Activated CD4-positive, alpha-beta T cell treated with anti-CD3 and anti-CD28 coated beads, Interleukin-2, amount 50 U/mL, for 4 hours (primary cell): Measurements from ENCODE around the gene C2orf92.
"Not testable (repeated sequence)": the region's sequence is repeated elsewhere in the genome, so short reads cannot be mapped to it uniquely, and the experiment has no call there.

Experiments
- DNase-seq, 2 experiments: peaks; one replicate each; pipeline ENCODE4 v3.0.0-alpha.2; 2020

C2orf92 gene

DNA sequence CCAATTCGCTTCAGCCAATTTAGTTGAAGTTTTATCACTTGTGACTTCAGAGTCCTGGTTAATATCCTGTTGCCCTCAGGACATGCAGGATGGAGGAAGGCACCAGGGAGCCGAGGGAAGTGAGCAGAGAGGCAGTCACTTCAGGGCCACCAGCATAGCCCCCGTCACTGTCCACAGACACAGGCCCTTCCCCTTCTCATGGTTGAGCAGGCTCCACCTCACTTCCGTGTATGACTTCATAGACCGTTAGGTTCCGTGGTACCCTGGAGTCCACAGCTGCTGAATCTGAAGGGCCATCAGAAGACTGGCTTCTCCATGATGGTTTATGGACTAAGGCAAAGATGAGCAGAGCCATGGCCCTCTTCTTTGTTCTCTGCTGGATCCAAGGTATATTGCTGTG, at the start of gene C2orf92:
C2orf92 (plus strand) TSS at position 266 of the 400 bp plus-strand sequence; CDS start at position 342, 76 bp downstream.
- DNase-seq, result no peak

DNA sequence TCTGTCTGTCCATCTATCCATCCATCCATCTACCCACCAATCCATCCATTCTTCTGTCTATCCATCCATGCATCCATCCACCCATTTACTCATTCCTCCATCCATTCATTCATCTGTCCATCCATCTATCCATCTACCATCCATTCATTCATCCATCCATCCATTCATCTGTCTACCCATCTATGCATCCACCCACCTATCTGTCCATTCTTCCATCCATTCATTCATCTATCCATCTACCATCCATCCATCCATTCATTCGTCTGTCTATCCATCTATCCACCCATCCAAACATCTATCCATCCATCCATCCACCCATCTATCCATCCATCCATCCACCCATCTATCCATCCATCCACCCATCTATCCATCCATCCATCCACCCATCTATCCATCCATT, 49.0 kb upstream of the C2orf92 start:
- not testable (repeated sequence) for DNase-seq

DNA sequence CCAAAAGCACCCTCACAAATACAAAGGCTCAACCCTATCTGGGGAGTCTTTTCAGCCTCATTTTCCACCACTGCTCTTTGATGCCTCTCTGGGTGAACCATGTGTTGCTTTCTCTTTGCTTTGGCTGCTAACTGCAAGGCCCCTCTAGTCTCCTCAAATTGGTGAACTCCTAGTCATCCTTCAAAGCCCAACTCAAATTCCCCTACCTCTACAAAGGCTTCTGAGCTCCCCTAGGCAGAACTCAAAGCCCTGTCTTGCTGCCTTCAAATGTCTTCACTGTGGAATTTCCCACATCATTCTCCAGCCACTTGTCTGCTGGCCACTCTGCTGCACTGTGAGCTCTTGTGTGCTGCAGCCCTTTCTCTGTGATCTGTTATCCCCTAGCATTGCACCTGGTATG, 46.5 kb upstream of the C2orf92 start:
- DNase-seq, result not testable (repeated sequence)

DNA sequence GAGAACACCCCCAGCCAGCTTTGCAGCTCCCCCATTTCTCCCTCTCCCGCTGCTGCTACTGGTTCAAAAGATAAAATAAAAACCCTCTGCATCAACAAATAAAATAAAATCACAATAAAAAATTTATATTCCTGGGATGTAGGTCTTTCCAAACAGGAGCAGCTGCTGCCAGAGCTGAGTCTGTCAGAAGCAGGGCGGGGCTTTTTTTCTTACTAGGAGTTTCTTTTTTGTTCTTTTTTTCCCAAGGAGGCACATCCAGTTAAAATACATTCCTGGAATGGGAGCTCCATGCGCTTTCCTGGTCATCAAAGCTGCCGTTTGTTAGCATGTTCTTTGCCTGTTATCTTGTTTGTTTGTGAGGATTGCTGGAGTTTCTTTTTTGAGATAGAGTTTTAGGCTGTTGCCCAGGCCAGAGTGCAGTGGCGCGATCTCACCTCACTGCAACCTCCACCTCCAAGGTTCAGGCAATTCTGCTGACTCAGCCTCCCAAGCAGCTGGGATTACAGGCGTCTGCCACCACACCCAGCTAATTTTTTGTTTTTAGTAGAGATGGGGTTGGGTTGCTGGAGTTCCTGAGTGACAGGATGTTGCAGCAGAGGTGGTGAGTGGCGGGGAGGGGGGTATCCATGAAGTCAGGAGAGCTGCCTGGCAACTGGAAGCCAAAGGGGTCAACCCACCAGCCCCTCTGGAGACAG, 44.0 kb upstream of the C2orf92 start:
- not testable (repeated sequence) for DNase-seq

DNA sequence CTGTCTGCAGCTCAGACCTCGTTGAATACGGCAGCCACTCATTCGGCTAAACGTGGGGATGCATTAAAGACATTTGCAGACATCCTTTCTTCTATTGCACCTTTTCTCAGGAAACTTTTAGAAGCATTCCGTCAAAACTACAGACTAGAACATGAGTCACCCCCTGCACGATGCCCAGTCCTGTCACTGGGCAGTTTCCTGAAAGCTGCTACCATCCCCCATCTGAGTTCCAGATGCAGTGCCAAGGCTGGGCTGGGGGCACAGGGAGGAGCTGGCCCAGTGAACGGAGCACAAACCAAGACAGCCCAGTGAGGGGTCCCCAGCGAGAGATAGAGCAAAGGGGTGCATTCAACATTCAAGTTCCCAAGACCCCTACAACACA, 43.5 kb upstream of the C2orf92 start:
- DNase-seq, result not testable (repeated sequence)

DNA sequence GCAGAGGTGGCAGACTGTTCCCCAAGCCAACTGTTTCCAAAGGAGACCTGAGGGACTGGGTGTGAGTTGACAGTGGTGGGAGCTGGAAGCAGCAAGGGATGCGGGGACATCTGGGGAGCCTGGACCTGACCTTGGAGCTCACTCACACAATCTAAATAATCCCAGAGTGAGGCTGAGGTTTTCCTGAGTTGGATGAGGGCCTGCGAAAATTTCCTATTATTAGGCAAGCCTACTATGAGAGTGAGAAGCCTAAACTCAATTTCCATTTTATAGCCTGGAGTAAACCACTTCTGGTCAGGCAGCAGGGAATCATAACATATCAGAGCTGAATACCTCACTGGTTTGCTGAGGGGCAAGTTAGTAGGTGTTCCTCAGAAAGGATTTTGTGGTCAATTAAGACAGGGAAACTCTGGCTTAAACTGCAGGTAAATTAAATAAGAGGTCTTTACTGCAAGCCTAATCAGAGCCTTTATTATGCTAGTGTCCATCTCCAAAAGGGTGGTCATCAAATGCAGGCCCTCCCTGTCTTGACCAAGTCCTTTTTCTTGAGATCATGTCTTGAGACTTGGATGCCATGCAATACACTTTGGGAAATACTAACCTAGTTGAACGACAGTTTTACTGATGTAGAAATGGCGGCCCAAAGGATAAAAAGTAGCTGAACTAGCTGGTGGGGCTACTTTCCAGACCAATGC, 25.3 kb upstream of the C2orf92 start:
- no peak for DNase-seq

DNA sequence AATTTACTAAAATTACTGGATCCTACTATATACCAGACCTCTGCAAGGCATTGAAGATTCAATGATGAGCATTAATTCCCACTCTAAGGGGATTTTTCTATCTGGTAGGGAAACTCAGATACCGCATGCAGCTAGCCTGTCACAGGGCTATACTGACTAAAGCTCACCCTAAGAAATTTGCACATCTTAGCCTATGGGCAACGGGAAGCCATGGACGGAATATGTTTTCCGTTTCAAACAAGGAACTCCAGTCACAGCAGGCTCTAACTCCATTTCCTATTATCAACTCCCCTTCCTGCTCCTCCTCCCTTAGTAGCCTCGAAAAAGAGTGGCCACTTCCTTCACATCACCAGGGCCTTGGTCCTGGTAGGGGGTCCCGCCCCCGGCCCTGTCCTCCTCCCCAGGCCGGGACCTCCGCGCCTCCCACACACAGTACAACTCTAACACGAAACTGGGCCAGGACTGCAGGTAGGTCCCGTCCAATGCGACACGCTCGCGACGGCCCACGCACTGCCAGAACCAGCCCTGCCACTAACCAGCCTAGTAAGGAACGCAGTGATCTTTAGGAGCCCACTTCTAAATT, 24.3 kb upstream of the C2orf92 start:
- DNase-seq, result no peak

DNA sequence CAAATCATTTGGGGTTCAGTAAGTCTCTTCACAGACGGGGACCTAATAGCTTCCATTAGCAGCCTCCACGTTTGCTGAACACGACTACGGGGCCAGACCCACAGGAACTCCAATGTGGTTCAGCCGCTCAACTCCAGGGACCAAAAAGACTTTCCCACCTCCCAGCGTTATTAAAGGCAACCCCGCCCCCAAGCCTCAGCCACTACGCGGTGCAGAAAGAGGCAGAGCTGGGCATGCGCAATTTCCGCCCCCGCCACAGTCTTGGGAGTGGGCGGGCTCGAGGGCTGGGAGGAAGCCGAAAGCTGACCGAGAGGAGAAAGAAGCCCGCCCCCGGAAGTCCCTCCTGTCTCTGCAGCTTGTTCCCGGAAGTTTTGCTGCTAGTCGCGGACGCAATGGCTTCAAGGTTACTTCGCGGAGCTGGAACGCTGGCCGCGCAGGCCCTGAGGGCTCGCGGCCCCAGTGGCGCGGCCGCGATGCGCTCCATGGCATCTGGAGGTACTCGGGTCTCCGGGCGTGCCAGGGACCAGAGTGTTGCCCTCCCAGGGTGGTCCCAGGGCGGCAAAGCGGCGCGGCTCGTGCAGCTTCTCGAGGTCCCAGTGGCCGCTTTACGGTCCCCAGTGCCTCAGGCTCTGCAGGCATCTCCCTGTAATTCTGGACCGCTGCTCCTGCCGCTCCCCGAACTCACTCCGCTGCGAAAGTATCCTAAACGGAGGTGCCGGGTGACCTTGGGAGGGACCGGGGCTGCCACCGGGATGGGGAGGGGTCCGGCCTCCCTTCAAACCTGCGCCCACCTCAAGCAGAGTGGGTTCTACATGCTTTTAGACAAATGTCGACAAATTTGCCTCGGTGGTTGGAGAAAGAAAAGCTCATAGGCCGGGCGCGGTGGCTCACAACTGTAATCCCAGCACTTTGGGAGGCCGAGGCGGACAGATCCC, 23.6 kb upstream of the C2orf92 start, which contains the start of gene COX5B:
COX5B (plus strand) TSS at position 368 of the 935 bp plus-strand sequence; CDS start at position 393, 25 bp downstream.
- peak; percentile 98 for DNase-seq

DNA sequence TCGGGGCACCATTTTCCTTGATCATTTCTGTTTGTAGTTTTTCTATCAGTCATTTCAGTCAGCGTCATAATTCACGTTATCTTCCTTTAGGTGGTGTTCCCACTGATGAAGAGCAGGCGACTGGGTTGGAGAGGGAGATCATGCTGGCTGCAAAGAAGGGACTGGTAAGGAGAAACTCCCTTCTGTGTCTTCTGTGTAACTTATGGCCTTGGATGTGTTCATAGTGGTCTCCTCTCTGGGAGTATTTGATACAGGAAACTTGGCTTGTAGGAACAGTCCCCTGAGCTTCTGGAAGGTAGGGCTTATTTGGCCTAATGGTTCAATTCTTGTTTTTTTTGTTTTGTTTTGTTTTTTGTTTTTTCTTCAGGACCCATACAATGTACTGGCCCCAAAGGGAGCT, 22.5 kb upstream of the C2orf92 start:
- DNase-seq, result no peak

DNA sequence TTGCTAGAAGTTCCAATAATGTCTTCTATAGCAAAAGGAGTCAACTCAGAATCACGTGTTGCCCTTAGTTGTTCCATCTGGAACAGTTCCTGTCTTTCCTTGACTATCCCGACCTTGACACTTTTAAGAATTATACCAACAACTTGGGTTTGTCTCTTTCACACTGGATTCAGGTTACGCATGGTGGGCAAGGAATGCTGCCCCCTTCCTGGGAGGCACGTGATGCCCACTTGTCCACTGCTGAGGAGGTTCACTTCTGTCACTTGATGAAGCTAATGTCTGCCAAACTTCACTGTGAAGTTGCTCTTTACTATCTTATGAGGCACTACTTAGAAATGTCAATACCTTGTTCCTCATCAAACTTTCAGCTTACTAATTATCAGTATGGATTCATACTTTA, 18.4 kb upstream of the C2orf92 start:
- no peak for DNase-seq

DNA sequence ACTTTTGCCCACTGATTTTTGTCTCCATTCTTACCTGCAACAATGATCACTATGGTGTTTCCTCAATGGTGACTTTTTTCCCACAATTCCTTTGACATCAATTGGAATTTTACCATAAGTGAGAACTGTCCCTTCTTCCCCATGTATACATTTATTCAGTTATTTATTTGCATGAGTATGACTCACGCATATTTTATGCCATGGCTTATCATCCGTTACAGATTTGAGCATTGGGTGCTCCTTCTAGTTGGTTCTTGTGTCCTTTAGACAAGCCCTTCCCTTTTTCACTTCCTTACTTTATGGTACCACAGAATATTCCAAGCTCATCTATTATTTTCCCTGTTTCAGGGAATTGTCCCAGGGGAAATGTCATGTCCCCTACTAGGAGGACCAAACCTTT, 16.0 kb upstream of the C2orf92 start:
- no peak for DNase-seq

DNA sequence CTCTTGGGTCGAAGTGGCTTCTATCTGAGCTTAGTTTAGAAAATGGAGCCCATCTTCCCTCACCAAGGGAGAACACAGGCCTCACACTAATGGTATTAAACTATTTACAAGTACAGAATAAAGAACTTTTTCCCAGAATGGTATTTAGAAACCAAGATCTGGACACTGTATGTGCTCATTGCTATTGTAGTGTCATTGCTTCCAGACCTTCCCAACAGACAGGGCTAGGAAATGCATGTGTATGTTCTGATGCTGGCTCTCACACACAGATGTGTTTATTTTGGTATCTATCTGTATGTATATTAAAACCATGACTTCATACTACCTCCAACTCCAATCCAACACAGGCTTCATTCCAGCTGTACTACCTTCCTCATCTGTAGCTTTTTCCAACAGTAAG, 15.6 kb upstream of the C2orf92 start:
- no peak for DNase-seq

DNA sequence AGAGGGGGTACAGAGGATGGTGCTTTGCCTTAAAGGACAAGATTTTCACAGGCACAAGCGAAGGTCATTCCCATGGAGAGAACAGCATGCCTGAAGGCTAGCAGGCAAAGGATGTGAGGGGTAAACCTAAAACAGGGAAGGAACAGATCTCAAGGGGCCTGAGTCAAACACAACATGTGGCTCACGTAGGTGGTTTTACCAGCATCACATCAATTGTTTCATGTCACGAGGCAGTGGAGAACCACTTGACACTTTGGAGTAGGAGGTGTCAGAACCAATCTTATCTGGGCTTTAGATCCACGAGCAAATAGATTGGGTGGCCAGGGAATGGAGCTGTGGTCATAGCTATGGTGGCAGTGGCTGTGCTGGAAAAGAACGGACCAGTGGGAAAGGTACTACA, 15.2 kb upstream of the C2orf92 start:
- DNase-seq, result no peak

DNA sequence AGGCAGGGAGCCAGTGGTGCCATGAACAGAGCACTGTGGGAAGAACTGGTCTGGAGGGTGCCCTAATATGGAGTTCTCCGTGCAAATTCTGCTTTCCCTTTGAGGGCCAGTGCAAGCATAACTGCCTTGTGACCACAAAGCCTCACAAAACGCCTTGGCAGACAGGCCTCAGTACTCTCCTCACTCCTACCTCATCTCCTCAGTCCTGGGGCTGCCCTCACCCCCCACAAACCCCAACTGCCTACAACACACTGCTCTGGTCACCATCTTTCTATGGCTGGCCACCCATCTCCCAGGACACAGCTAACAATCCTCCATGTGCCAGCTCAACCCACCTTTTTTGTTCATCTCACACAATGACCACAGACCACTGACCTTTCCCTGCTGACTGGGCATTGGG, 14.7 kb upstream of the C2orf92 start:
- DNase-seq, result no peak

DNA sequence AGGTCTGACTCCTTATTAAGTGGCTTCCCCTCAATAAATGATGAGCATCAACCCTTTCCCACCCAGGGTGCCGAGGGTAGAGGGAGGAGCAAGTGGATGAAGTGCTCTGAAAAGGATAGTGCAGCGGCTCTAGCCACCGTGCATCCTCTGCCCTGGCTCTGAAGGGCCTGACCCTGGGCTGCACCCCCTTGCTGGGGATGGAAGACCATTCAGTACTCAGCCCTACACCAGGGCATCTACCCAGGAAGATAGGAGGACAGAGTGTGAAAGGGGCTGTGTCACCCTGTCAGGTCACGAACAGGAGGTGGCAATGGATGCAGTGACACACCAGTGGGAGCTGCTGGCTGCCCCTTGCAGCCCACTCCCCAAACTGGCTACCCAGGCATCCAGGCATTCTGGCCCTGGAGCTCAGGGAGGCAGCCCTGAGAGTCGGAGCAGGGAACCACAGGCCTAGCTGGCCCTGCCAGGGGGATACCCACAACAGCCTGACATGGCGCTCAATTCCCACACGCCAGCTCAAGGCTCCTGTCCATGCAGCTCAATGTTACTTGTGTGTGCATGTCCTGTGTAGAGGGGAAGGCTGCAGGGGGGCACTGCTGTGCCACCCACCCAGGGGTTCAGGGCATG, 13.3 kb upstream of the C2orf92 start:
- DNase-seq, result no peak

DNA sequence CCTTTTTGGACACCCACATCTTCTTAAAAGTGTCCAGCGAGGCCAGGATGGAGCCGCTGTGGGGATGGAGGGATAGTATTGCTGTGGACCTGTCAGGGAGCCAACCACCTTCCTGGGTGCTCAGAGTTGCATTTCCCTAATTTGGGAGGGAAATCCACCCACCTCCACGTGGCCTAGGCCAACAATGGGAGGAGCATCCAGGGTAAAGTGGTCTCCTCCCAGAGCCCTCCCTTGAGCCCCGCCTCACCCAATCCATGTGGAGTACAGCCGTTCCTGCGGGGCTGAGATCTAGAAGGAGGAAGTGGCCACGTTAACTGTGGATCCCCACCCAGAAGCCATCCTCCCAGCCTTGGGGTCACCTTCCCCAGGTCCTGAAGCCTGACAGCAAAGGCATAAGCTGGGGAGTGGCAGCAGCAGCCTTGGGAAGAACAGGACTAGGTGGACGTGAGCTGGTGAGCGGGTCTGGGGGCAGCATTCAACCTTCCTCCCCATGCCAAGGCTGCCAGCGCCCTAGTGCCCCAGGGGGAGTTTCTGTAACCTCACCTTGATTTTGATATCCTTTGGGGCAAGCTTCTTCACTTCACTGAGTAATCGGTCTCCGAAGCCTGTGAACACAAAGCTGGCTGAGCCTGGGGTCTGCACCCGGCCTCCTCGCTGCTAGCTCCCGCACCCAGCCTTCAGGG, 12.5 kb upstream of the C2orf92 start:
- DNase-seq, result no peak

DNA sequence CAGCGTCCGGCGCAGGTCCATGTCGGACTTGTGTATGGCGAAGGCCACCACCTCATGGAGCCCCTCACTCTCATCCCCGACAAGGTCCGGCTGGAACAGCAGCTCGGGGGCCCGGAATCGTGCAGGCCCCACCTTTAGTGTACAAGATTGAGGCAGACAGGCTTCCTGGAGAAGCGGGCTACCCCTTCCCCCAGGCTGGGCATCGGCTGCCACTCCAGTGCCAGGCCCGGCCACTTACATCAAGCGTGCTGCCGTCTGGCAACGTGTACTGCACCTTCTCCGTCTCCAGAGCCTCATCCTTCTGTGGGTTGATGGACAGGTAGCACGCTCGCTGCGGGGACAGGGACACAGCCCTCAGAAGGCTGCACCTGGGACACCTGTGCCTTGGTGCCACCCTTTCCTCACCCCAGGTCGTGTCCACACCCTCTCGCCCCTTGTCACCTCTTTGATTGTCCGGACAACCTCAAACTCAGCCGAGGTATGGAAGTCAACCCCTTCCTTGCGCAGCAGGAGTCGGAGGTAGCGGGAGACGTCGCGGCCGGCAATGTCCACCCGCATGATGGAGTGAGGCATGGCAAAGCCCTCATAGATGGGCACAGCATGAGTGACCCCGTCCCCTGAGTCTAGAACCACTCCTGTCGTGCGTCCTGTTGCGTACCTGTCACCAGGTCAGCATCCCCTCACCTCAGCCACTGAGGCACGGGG, 11.4 kb upstream of the C2orf92 start:
- DNase-seq, result no peak

DNA sequence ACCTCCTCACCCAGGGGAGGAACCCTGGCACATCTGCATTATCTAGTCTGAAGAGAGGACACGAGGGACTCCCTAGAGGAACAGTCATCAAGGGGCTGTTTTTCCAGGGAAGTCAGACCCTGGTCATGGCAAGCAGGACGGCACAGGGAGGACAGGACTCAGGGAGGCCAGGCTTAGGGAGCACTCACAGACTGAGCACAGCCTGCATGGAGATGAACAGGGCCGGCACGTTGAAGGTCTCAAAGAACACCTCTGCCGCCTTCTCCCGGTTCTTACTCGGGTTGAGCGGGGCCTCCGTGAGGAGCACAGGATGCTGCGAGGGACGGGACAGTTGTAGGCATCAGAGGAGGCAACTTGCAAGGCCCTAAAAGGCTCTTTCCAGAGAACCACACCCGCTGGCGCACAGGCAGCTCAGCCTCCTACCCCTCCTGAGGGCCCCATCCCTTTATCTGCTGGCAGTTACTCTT, 10.8 kb upstream of the C2orf92 start:
- no peak for DNase-seq

DNA sequence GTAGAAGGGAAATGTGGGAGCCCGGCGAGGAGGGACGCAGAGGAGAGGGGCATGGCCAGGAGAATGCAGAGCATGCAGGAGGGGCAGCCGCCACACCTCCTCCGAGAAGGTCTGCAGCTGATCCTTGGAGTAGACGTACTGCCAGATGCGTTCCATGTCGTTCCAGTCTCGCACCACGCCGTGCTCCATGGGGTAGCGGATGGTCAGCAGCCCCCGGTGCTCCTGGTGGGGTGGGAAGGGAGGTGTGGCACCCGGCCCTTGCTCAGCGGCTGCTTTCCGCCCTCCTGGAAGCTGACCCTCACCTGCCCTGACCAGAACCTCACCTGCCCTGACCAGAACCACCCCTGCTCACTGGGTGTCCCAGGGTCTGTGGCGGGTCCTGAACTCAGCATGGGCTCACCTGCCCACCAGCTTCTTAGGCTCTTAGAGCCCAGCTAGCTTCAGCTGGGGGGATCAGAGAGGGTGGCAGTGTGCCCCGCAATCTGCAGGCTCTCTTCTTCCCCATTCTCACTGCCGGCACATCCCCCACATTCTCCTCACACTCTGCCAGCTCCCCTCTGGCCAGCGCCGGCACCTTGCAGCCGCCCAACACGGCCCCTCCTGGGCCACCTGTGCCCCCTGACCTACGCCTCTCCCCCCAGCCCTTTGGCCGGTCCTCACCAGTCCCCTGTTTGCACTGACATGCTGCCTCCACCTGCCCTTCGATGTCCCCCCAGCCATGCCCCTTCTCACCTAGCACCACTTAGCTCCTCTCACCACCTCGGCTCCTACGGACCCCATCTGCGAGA, 10.1 kb upstream of the C2orf92 start:
- DNase-seq, result no peak

DNA sequence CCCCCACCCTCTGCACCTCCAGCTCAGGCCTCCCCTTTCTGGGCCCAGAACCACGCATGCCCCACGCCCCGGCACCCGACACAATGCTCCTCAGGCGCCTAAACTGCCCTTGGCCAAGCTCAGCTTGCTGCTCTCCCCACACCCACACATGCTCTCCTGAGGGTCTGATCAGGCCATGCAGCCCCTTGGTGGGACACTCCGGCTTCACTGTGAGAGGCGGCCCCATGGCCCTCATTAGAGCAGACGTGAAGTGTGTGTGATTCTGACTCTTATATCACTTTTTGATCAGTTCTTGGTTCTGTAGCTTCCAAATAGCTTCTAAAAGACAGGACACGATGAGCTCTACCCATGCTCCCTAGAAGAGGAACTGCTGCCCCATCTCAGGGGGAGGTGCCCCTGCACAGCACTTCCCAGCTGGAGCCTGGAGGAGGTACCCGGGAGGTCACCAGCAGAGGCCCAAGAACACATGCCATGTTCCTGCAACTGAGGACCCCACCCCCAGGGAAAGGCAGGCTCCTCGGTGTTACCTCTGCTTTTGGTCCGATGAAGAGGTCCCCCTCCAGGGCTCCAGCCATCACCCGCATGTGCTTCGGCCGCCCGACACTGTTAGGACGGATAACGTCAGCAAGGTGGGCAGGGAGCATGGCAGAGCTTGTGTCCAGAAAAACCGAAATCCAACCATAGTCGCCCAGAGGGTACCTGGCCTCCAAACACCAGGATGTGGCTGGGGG, 9.3 kb upstream of the C2orf92 start:
- DNase-seq, result no peak
